GM11168 (cell line): ENCODE results near the gene MAN1C1.

Source experiments
- in situ Hi-C: fragments of 300-500 bp; cut with MboI; formaldehyde crosslinking; loops from one replicate; pipeline ENCODE4 v1.12.0; 2022; ENCODE audit warnings: low sequenced_read_pairs; ENCODE audit not compliant: unreplicated experiment

MAN1C1 gene

DNA sequence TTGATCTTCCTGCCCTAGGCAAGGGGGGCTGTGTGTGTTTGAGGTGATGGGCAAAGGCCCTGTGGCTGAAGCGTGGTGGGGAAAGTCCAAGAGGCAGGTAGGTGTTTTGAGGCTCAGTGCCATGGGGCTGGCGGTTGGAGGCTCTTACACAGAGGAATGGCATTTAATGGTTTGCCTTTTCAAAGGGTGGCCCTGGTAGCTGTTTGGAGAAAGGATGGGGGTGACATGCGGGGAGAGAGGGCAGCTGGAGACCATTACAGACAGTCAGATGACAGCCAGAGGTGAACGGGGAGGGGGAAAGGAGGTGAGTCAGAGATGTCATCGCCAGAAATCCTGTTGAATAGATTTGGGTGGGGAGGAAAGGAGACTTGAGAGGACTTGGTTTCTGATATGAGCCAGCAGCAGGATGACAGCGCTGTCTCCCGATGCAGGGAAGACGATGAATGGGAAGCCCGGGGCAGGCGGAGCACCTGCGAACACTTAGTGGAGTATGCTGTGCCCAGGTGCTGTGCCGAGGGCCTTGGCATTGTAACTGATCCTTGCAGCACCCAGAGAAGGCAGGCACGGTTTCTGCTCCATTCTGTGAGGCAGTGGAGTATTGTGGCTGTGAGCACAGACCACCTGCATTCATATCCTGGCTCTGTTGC lies 56.3 kb downstream of the MAN1C1 start:
- in situ Hi-C loops: no loop called here

DNA sequence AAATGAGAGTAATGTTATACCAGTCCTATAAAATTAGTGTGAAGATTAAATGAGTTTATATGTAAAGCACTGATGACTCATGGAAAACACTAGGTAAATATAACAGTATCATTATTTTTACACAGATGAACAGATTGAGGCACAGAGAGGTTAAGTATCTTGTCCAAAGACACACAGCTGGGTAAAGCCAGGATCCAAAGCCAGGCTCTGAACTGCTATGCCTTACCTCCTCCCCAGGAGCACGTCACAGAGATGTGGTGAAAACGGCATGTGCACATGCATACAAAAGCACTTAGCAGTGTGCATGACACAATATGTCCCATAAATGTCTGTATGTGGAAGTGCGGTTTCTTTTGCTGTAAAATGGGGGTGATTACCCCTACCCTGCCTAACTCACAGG lies 56.9 kb downstream of the MAN1C1 start:
- in situ Hi-C loops: no loop called here

DNA sequence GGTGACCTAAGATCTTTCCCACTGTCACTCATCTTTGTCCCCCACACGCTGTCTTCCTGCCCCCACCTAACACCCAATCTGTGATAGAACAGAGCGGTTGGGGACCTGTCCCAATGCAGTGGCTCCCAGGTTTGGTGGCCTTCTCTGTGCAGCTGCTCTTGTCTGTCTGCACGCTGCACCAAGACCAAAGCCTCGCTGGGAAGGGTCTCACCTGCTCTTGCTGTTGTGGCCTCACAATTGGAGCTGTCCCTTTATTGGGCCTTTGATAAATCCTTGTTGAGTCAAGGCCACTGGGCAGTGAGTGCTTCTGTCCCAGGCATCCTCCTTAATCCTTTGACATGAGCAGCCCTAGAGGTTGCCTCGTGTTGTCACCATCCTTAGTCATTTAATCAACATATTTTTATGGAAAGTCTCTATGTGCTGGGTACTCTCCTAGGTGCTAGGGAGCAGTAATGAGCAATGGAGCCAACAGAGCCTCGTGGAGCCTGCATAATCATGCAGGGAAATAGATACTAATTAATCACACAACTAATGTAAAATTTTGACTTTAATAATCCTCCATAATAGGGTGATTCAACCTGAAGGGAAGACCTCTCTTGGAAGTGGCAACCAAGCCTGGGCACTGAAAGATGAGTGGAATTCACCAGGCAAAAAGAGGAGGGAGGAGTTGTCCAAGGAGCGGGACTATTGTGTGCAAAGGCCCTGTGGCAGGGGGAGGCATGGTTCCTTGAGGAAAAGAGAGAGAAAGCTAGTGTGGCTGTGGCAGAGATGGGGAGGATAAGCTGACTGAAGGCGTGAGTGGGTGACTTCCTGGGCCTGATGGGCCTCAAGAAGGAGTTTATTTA lies 57.6 kb downstream of the MAN1C1 start:
- in situ Hi-C loops: no loop called here

DNA sequence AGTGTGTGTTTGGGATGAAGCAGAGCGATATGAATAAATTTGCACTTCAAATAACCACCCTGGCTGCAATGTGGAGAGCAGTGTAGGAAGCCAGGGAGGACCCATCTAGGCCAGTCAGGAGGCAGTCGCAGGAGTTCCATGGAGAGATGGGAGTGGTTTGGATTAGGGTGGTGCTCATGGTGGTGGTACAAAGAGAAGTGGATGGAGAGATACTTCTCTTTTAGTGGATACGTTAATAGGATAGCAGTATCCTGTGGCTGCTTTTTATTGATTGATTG lies 58.2 kb downstream of the MAN1C1 start:
- in situ Hi-C loops: no loop called here

DNA sequence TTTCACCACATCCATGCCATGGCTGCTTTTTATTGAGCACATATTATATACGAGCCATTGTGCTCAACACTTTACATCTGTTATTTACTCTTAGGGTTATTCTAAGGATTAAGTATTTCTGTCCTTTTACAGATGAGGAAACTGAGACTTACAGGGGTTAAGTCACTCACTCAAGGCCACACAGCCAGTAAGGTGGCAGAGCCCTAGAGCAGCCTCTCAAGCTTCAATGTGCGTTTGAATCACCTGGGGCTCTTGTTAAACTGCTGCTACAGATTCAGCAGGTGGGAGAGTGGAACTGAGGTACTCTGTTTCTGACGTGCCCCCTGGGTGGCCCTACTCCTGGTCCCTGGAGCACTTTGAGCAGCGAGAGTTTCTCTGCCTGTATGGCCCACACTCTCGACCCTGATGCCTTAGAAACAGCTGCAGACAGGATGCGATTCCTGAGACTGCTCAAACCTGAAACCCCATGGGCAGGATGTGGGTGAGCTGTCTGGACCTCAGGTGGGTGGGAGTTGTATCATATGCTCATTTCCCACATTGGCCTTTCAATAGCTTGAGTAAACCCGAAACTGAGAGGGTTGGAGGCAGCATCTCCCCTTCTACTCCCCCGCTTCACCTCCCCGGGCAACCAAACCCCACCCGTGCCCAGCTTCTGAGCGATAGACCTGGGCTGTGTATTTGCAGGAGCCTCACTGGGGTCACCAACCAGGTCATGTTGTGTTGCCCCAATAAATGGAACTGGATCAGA lies 59.3 kb downstream of the MAN1C1 start:
- in situ Hi-C loops: no loop called here

DNA sequence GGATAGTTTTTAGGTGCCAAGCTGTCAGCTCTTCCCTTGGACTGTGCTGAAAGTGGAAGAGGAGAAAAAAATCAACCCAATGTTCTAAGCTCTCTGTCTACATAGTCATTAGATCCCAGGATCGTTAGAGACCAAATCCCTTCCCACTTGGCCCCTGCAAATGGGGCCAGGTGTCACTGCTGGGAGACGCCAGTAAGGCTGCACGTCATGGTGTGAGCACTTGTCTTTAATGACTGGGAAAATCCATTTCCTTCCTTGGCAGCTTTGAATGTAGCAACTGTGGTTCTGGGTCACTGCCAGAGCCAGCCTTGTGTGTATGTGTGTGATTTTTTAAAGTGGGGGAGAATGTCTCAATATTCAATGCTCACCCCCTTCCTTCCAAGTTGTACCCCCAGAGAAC lies 59.9 kb downstream of the MAN1C1 start:
- in situ Hi-C loops: no loop called here

DNA sequence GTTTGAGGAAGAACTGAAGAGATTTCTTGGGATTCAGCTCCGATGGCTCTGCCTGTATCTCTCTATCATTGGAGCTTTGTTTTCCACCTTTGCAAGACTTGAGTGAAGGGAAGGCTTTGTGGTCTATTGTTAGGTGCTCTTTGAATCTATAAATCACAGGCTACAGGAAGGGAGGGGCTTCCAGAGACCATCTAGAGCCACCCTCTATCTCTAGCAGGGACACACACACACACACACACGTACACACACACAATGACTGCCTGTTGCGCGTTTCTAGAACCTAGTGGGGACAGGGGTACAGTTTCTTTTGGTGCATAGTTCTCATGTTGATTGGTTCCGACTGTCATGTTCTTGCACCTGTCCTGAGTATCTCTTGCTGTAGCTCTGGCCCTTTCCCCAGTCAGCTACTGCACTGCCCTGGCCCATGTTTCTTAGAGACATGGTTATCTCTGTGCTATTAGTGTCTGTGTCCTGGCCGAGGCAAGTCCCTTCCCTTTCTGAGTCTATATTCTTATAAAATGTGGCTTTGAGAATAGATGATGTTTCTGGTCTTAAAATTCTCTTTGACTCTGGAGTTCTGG lies 60.7 kb downstream of the MAN1C1 start:
- in situ Hi-C loops: no loop called here

DNA sequence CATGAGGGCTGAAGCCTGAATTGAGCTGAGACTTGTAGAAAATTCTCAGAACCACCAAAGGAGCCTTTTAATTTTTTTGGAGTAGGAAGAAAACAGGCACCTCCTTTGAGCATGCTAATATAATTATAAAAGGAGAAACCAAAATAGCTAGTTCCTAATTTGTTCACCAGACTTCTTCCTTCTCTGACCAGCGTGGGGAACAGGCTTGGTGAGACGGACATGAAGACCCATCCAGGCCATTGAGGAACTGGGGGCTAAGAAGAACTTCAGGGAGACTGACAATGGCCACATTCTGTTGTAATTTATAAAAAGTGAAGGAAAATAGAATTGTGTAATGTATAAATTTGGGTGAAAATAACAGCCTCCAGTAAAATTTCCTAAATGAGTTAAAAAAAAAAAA lies 62.6 kb downstream of the MAN1C1 start:
- in situ Hi-C loops: no loop called here

DNA sequence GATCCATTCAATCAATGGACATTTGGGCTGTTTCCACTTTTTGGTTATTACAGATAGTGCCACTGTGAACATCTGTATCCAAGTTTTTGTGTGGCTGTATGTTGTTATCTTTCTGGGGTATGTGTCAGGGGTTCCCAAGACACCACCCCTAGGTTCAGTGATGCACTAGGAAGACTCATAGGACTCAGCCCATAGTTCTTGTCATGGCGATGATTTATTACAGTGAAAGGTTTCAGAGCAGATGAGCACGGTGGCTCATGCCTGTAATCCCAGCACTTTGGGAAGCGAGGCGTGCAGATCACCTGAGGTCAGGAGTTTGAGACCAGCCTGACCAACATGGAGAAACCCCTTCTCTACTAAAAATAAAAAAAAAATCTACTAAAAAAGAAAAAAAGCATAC lies 64.1 kb downstream of the MAN1C1 start:
- in situ Hi-C loops: no loop called here

DNA sequence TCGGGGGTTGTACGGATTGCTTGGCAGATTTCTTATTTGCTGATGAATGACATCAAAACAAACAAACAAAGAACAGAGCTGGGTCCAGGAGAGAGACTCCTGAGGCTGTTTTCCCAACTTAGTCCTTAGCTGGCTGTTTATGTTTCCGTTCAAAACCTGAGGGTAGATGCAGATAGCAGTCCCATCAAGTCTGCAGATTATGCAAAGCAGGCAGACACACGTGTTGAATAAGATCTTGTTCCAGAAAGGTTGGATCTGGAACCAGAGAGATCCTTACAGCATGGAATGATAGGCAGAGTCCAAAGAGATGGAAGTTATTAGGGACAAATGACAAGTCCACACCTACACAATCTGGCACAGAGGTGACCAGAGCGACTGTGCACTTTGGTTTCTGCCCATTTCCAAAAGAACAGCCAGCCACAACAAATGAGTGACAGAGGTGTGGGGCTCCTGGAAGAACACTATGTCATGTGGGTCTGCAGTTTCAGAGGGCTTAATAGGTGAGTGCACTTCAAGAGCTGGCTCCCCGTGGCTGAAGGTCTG lies 65.5 kb downstream of the MAN1C1 start:
- in situ Hi-C loops: no loop called here

DNA sequence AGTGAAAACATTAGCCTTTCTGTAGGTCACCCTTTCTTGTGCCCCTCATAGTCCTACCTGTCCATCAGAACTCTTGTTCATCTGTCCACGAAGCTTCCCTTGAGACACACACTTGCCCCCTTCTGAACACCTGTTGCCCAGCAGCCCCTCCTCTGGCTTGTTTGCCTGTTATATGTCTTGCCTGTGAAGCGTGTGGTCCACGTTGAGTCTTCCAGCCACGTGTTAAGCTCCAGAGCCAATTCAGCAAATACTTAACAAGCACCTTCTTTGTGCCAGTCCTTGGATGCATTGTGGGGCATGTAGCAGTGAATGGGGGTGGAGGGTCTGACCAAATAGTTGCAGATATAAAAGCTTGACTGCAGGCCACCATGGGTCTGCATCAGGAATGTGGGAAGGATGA lies 66.6 kb downstream of the MAN1C1 start:
- in situ Hi-C loops: no loop called here

DNA sequence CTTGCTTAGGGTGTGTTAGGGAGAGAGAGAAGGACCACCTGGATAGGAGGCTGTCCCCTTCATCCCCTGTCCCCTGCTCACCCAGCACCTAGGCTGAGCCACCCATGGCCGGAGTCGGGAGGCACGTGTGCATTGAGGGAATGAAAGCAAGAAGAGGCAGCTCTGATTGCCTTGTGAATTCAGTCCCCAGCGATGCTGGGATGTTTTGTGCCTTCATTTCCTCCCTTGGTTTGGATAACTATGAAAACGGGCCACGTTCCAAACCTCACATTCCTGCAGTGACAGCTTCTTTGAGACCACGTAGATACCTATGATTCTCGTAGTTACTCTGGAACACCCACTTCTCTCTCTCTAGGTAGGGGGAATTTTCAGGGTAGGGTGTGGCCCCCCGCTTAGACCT lies 67.1 kb downstream of the MAN1C1 start:
- in situ Hi-C loops: no loop called here

DNA sequence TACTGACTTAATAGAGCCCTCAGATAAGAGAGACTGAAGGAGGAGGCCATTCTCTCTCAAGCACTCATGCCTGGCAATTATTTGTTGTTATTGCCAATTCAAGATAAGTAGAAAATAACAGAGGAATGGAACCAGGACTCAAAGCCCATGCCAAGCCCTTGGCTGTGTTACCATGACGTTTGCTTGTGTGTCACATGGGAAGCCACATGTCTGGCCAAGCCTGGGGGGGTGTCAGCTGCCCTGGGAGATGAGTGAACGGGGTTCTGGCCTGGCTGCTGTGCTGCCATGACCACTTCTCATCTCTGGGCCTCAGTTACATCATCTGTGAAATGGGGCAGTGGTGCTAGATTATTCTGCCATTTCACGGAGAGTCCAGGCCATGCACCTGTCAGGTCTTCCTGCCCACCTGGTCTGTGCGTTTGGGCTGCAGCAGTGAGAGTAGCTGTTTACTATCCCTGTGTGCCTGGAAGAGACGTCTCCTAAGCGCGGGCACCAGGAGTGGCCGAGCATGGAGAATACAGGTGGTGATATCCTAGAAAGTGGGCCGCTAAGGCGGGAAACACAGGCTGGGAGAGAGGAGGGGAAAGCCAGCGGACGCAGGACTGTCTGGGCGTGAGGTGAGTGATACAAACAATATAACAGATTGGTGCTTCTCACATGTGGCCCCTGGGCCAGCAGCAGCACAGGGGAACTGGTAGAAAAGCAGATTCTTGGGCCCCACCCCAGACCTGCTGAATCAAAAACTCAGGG lies 67.8 kb downstream of the MAN1C1 start:
- in situ Hi-C loops: no loop called here

DNA sequence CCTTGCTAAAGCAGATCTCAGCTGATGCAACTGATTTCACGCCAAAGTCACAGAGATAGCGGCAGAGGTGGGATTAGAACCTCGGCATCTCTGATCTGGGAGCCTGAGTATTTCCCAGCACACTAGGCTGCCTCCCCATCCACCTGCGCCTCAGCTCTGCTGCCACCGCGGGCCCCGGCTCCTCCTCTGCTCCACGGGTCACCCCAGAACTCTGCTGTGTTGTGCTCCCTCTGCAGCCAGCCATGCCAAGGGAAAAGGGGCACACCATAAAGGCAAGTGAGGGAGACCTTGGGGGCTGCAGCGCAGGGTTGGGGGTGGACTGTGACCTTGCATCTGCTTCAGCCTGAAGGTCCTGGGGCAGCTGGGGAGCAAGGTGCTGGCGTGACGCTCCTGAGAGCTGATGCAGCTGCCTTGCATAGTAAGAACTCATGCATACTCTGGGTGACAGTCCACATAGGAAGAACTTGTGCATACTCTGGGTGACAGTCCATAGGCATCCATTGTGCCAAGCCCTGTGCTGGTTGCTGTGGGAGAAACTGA lies 68.7 kb downstream of the MAN1C1 start:
- in situ Hi-C loops: no loop called here

DNA sequence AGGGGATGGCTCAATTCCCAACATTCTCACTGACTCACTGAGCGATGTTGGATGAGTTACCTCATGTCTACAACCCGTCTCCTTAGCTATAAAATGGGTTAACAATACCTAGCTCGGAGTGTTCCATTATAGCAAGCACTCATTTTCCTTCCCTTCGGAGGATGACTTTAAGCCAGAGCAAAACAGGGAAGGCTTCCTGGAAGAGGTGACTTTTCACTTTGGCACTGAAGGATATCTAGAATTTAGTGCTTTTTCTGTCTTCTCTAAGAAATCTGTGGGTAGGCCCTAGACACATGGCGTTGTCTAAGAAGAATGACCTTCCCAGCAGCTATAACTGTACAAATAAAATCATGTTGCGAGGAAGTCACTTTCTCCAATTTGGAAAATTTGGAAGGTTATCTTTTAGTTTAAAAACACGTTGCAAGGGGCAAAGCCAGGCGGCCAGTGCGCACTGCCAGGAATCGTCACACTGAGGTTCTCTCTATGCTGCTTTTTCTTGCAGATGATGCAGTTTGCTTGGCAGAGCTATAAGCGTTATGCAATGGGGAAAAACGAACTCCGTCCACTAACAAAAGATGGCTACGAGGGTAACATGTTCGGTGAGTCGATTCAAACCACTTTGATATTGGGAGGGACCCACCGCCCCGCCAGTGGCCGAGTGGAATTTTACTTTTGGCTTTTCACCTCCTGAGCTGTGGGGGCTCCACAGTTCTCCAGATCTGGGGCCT lies 69.5 kb downstream of the MAN1C1 start:
- in situ Hi-C loops: no loop called here

DNA sequence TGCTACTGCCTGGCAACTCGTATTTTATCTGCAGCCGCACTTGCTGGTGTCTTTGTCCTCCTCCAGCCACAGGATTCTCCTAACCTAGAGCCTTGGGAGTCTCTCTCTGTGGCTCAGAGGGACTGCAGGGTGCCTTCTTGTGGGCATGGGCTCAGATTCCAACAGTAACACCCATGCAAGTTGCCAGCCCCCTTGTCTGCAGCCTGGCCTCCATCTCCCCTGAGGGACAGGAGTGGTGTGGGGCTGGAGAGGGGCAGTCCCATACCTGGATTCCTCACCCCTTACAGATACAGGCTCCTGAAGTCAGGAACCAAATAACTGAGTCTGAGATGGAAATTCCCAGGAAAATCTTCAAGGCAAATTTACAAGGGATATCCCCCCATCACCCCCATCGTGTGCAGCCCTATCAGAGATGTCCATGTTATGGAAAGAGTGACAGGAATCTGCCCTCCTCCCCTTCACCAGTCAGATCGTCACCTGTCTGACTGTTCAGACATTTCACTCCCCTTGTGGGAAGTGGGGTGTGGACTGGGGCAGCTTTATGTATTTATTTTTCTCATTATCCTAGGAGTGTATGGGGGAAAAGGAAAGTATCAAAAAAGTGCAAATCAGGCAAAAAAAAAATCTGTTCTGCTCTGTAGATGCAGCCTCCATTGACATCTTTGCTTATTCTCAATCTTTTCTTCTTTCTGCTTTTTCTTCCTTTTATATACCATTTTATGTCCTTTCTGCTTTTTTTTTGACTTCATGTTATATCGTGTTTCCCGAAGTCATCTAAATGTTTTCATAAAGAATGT lies 70.8 kb downstream of the MAN1C1 start:
- in situ Hi-C loops: no loop called here

DNA sequence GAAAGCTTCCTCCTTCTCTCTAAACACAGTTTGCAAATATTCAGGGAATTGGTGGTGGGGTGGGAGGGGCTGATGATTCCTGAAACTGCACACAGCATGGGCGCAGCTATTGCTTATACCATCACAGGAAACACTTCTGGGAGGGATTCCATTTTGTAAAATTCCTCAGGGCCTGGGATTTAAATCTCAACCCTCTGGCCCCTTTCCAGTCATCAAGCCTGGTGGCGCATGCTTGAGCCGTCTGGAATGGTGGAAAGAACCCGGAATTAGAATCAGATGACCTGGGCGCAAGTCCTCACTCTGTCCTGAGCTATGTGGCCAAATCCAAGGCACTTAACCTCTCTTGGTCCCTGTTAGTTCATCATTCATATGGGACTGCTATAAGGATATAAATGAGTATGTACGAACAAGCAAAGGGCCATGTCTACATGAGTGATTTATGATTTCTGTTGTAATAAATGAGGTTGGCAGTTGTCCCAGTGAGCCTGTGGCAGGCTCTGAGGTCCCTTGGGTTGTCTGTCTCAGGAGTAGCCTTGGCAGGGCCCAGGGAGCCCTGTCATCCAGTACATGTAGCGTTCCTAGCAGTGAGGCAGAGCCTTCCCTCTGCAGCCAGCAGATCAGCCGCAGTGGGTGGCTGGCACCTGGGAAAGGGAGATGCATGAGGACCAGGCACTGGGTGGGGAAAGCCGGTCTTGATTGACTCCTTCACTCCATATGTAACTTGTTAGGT lies 72.0 kb downstream of the MAN1C1 start:
- in situ Hi-C loops: no loop called here
